Mononuclear cell (primary cell): Measurements from ENCODE around the gene SNX10. TPM values are rescaled to one million over a fixed set of nuclear protein-coding genes. Genes with fewer than 3 reads are reported as not detected.
"Not testable (repeated sequence)": the region's sequence is repeated elsewhere in the genome, so short reads cannot be mapped to it uniquely, and the experiment has no call there.

Experiments
- H3K27me3 ChIP-seq: 2 replicates; pipeline ENCODE4 v1.6.0; 2011; ENCODE audit warnings: low read length, control low read depth; ENCODE audit not compliant: insufficient read depth
- H3K4me1 ChIP-seq: 2 replicates; pipeline ENCODE4 v1.5.1; 2011; ENCODE audit warnings: mild to moderate bottlenecking, low read length, control low read depth; ENCODE audit not compliant: insufficient read depth
- H3K4me3 ChIP-seq: 2 replicates; pipeline ENCODE4 v1.5.1; 2011; ENCODE audit warnings: mild to moderate bottlenecking, low read length, moderate library complexity
- H3K9me3 ChIP-seq: 2 replicates; pipeline ENCODE4 v1.5.1; 2011; ENCODE audit warnings: low read depth, mild to moderate bottlenecking, control low read depth, low read length
- total RNA-seq: library from RNA; depleted of rRNA; stranded (reverse); fragments of >200 nt; gene quantifications from one replicate; pipeline ENCODE4 v1.2.3, GENCODE V29; 2012

SNX10 gene
- 70.1 TPM for total RNA-seq

- no peaks in the 10 kb centered on the region for H3K27me3 ChIP-seq
- peak within 1 kb of the TSS; percentile 93 for H3K4me3 ChIP-seq
- H3K9me3 ChIP-seq, result no peaks in the 10 kb centered on the region
- peaks cover 68% of the 10 kb centered on the region for H3K4me1 ChIP-seq
Measured at GRCh38 chr7:26291699-26292538, at the start of gene SNX10. TSS of gene SNX10 (plus strand) at chr7:26291862. CDS start at chr7:26346443, 54,581 bp downstream.

- Histone ChIP-seq H3K4me3 (no peak overlapping the region), H3K27me3 (no peaks in the 10 kb centered on the region), H3K9me3 (no peaks in the 10 kb centered on the region), H3K4me1 (no peaks in the 10 kb centered on the region)
Measured at GRCh38 chr7:26245150-26245549, 46.5 kb upstream of the SNX10 start.

GRCh38 chr7:26250239-26250638 lies 41.4 kb upstream of the SNX10 start:
- Histone ChIP-seq H3K27me3 (no peaks in the 10 kb centered on the region), H3K4me3 (no peak overlapping the region), H3K9me3 (no peaks in the 10 kb centered on the region), H3K4me1 (no peaks in the 10 kb centered on the region)

GRCh38 chr7:26261866-26262265 lies 29.8 kb upstream of the SNX10 start:
- H3K4me3 ChIP-seq, H3K27me3 ChIP-seq, H3K4me1 ChIP-seq, H3K9me3 ChIP-seq: not testable (repeated sequence)

- Histone ChIP-seq H3K4me3 (no peak overlapping the region), H3K9me3 (no peaks in the 10 kb centered on the region), H3K4me1 (no peaks in the 10 kb centered on the region), H3K27me3 (no peaks in the 10 kb centered on the region)
Measured at GRCh38 chr7:26265065-26265464, 26.6 kb upstream of the SNX10 start.

- Histone ChIP-seq H3K9me3 (no peaks in the 10 kb centered on the region), H3K27me3 (no peaks in the 10 kb centered on the region), H3K4me1 (no peaks in the 10 kb centered on the region), H3K4me3 (no peak overlapping the region)
Measured at GRCh38 chr7:26265499-26266075, 26.1 kb upstream of the SNX10 start.

GRCh38 chr7:26267601-26268166 lies 24.0 kb upstream of the SNX10 start:
- Histone ChIP-seq H3K9me3 (no peaks in the 10 kb centered on the region), H3K27me3 (no peaks in the 10 kb centered on the region), H3K4me3 (no peak overlapping the region), H3K4me1 (no peaks in the 10 kb centered on the region)

GRCh38 chr7:26275213-26275612 lies 16.4 kb upstream of the SNX10 start:
- Histone ChIP-seq H3K4me1 (peaks cover 18% of the 10 kb centered on the region), H3K4me3 (no peak overlapping the region), H3K27me3 (no peaks in the 10 kb centered on the region), H3K9me3 (no peaks in the 10 kb centered on the region)

GRCh38 chr7:26278770-26279169 lies 12.9 kb upstream of the SNX10 start:
- Histone ChIP-seq H3K9me3 (no peaks in the 10 kb centered on the region), H3K4me1 (peaks cover 24% of the 10 kb centered on the region), H3K4me3 (no peak overlapping the region), H3K27me3 (no peaks in the 10 kb centered on the region)

GRCh38 chr7:26279405-26279804 lies 12.3 kb upstream of the SNX10 start:
- no peak overlapping the region for H3K4me3 ChIP-seq
- H3K9me3 ChIP-seq, result no peaks in the 10 kb centered on the region
- H3K4me1 ChIP-seq, result peaks cover 24% of the 10 kb centered on the region
- H3K27me3 ChIP-seq, result no peaks in the 10 kb centered on the region

- Histone ChIP-seq H3K27me3 (no peaks in the 10 kb centered on the region), H3K9me3 (no peaks in the 10 kb centered on the region), H3K4me1 (peaks cover 24% of the 10 kb centered on the region)
Measured at GRCh38 chr7:26280097-26280496, 11.6 kb upstream of the SNX10 start.

GRCh38 chr7:26280723-26281122 lies 10.9 kb upstream of the SNX10 start:
- Histone ChIP-seq H3K4me3 (no peak overlapping the region), H3K9me3 (no peaks in the 10 kb centered on the region), H3K27me3 (no peaks in the 10 kb centered on the region), H3K4me1 (peaks cover 24% of the 10 kb centered on the region)

More at GRCh38 chr7:26280097-26280496, 11.6 kb upstream of the SNX10 start:
- no peak overlapping the region for H3K4me3 ChIP-seq

- no peaks in the 10 kb centered on the region for H3K9me3 ChIP-seq
- H3K4me3 ChIP-seq, result no peak overlapping the region
- peaks cover 27% of the 10 kb centered on the region for H3K4me1 ChIP-seq
- no peaks in the 10 kb centered on the region for H3K27me3 ChIP-seq
Measured at GRCh38 chr7:26284477-26284876, 7.2 kb upstream of the SNX10 start.

GRCh38 chr7:26284995-26285632 lies 6.5 kb upstream of the SNX10 start:
- H3K4me1 ChIP-seq, result peaks cover 23% of the 10 kb centered on the region
- H3K27me3 ChIP-seq, result no peaks in the 10 kb centered on the region
- H3K9me3 ChIP-seq, result no peaks in the 10 kb centered on the region
- no peak overlapping the region for H3K4me3 ChIP-seq

- Histone ChIP-seq H3K27me3 (no peaks in the 10 kb centered on the region), H3K4me1 (peaks cover 24% of the 10 kb centered on the region), H3K9me3 (no peaks in the 10 kb centered on the region), H3K4me3 (no peak overlapping the region)
Measured at GRCh38 chr7:26286157-26286556, 5.5 kb upstream of the SNX10 start.
